Endothelial cell of umbilical vein (primary cell): Measurements from ENCODE around the gene ZNF304. TPM values are rescaled to one million over a fixed set of nuclear protein-coding genes. Genes with fewer than 3 reads are reported as not detected.

Source experiments
- BruUV-seq: library from RNA; stranded (reverse); fragments of 400-500 nt; replicated peaks from 2 replicates; lab custom pipeline; 2021; lab: Mats Ljungman, UMichigan
- CTCF ChIA-PET: fragments of 300-600, 350-600 bp; sonication (Branson Sonifier 250); formaldehyde crosslinking; loops from one replicate; lab custom pipeline; 2021; ENCODE audit warnings: antibody characterized with exemption, inconsistent platforms; lab: Charles Lee
- POLR2A ChIA-PET: fragments of 300-600, 350-600 bp; sonication (Branson Sonifier 250); formaldehyde crosslinking; loops from one replicate; lab custom pipeline; 2021; ENCODE audit warnings: antibody characterized with exemption, inconsistent platforms; lab: Charles Lee
- DNase-seq: peaks from one replicate; pipeline ENCODE4 v3.0.0-alpha.2; 2011; ENCODE audit warnings: low read depth, low spot score
- FAIRE-seq: peaks from 2 replicates; lab custom pipeline; 2011; peaks lifted over from hg19 to GRCh38; lab: Jason Lieb, UNC
- H2AFZ ChIP-seq: 2 replicates; pipeline ENCODE4 v1.6.0; 2012; ENCODE audit warnings: low read depth, low read length, control low read depth, inconsistent platforms
- H3K27ac ChIP-seq: 2 replicates; pipeline ENCODE4 v1.5.1; 2011; ENCODE audit warnings: low read depth, mild to moderate bottlenecking, control low read depth, low read length, moderate library complexity; ENCODE audit not compliant: insufficient read depth
- H3K27me3 ChIP-seq, 2 experiments: 2 replicates each; pipeline versions ENCODE4 v1.6.0 to v1.6.1; 2011; ENCODE audit warnings: low read length in 2 of 2, mixed read lengths in 1 of 2; ENCODE audit not compliant: control insufficient read depth in 2 of 2, insufficient read depth in 2 of 2
- H3K36me3 ChIP-seq, 2 experiments: 2 replicates in 1 of 2; 3 replicates in 1 of 2; pipeline ENCODE4 v1.5.1; 2011; ENCODE audit warnings: low read length in 2 of 2, mild to moderate bottlenecking in 1 of 2, moderate library complexity in 1 of 2; ENCODE audit not compliant: control insufficient read depth in 2 of 2, insufficient read depth in 2 of 2; ENCODE audit errors: extremely low read depth in 1 of 2
- H3K4me1 ChIP-seq: 3 replicates; pipeline ENCODE4 v1.5.1; 2011; ENCODE audit warnings: mild to moderate bottlenecking, low read length; ENCODE audit not compliant: control insufficient read depth, insufficient read depth; ENCODE audit errors: extremely low read depth
- H3K4me2 ChIP-seq: 2 replicates; pipeline ENCODE4 v1.6.1; 2011; ENCODE audit warnings: low read length, control low read depth, mixed read lengths; ENCODE audit not compliant: insufficient read depth
- H3K4me3 ChIP-seq, 3 experiments: fragments of 200-600 bp in 1 of 3; sonication (generic), shearing (Covaris generic) in 1 of 3; replicated peaks in 1 of 3; 2 replicates each; pipeline ENCODE4 v1.5.1; 2011 to 2016; ENCODE audit warnings: control low read depth in 3 of 3, low read length in 3 of 3, mild to moderate bottlenecking in 2 of 3, inconsistent platforms in 1 of 3, low read depth in 1 of 3, moderate library complexity in 1 of 3; ENCODE audit not compliant: insufficient read depth in 1 of 3
- H3K79me2 ChIP-seq: 2 replicates; pipeline ENCODE4 v1.6.0; 2012; ENCODE audit warnings: low read length, inconsistent platforms; ENCODE audit not compliant: control insufficient read depth, insufficient read depth
- H3K9ac ChIP-seq: replicated peaks from 2 replicates; pipeline ENCODE3; 2011; ENCODE audit warnings: low read length, control low read depth; ENCODE audit not compliant: insufficient read depth; ENCODE audit errors: extremely low read depth
- H3K9me1 ChIP-seq: replicated peaks from 3 replicates; pipeline ENCODE4 v1.6.0; 2011; ENCODE audit warnings: mild to moderate bottlenecking, low read length; ENCODE audit not compliant: control insufficient read depth, insufficient read depth; ENCODE audit errors: extremely low read depth
- H3K9me3 ChIP-seq: replicated peaks from 2 replicates; pipeline ENCODE4 v1.5.1; 2012; ENCODE audit warnings: low read length, inconsistent platforms; ENCODE audit not compliant: control insufficient read depth, insufficient read depth
- H4K20me1 ChIP-seq: replicated peaks from 2 replicates; pipeline ENCODE3; 2011; ENCODE audit warnings: mild to moderate bottlenecking, low read length; ENCODE audit not compliant: control insufficient read depth, insufficient read depth; ENCODE audit errors: extremely low read depth
- EZH2 ChIP-seq: IDR thresholded peaks from 2 replicates; pipeline ENCODE4 v1.6.1; 2012; ENCODE audit warnings: borderline replicate concordance, low read depth, mild to moderate bottlenecking, moderate library complexity, low read length, inconsistent platforms; ENCODE audit not compliant: severe bottlenecking
- FOS ChIP-seq: IDR thresholded peaks from 2 replicates; pipeline ENCODE4 v1.6.1; 2011; ENCODE audit warnings: mild to moderate bottlenecking, low read length, moderate library complexity, borderline replicate concordance; ENCODE audit not compliant: insufficient read depth
- GATA2 ChIP-seq: IDR thresholded peaks from 2 replicates; pipeline ENCODE4 v1.7.0; 2011; ENCODE audit warnings: low read depth, mild to moderate bottlenecking, moderate library complexity, mixed read lengths, low read length; ENCODE audit not compliant: insufficient read length, insufficient read depth
- JUN ChIP-seq: IDR thresholded peaks from 2 replicates; pipeline ENCODE4 v1.6.1; 2011; ENCODE audit warnings: borderline replicate concordance, low read depth; ENCODE audit not compliant: insufficient read length, insufficient read depth
- MYC ChIP-seq: IDR thresholded peaks from one replicate; pipeline ENCODE4 v1.6.1; 2011; ENCODE audit warnings: mild to moderate bottlenecking, low read depth, low read length
- POLR2A ChIP-seq: IDR thresholded peaks from 2 replicates; pipeline ENCODE4 v1.6.1; 2012; ENCODE audit warnings: low read depth, mild to moderate bottlenecking, control low read depth, low read length
- POLR2AphosphoS5 ChIP-seq: IDR thresholded peaks from 2 replicates; pipeline ENCODE4 v1.6.1; 2012; ENCODE audit warnings: low read depth, mild to moderate bottlenecking, control low read depth, low read length, moderate library complexity; ENCODE audit not compliant: insufficient read depth
- dilution Hi-C: fragments of 300-500 bp; cut with MboI; formaldehyde crosslinking; loops from one replicate; pipeline ENCODE4 v1.15.0; 2019; ENCODE audit warnings: low sequenced_read_pairs; ENCODE audit not compliant: extremely low pct_ligation_motif_present
- intact Hi-C: fragments of 100-400 bp; cut with micrococcal nuclease; formaldehyde crosslinking; loops from one replicate; pipeline ENCODE4 v1.10.0; 2022
- polyA plus RNA-seq, 4 experiments: library from polyadenylated mRNA; depleted of rRNA in 3 of 4; stranded (reverse) in 3 of 4; unstranded in 1 of 4; fragments of >200 nt; gene quantifications; 2 replicates each; pipeline versions ENCODE4 v1.2.1 to v1.2.3, GENCODE V29; 2011 to 2012; ENCODE audit warnings: missing spikeins in 1 of 4
- total RNA-seq: library from RNA; stranded (reverse); gene quantifications from 2 replicates; pipeline ENCODE4 v1.2.3, GENCODE V29; 2021
- TF ChIP-seq, protein P1 (sequence below), 2 donors: IDR thresholded peaks; 1 replicate in 1 of 2; 2 replicates in 1 of 2; pipeline ENCODE4 v1.5.1; 2011; ENCODE audit warnings: low read length in 2 of 2, mild to moderate bottlenecking in 2 of 2, moderate library complexity in 2 of 2, control low read depth in 1 of 2, inconsistent platforms in 1 of 2, low read depth in 1 of 2; ENCODE audit not compliant: insufficient read depth in 1 of 2; ENCODE audit errors: extremely low read depth in 1 of 2
- TF ChIP-seq, protein P2 (sequence below): IDR thresholded peaks from 2 replicates; pipeline ENCODE4 v1.6.1; 2011; ENCODE audit not compliant: insufficient read depth, insufficient read length

ZNF304 gene
- total and polyA plus RNA-seq, 2 donors (not counting 3 experiments of a cell fraction or from before 2014, with no cell fraction given): 2.5 to 5.3 TPM

DNA sequence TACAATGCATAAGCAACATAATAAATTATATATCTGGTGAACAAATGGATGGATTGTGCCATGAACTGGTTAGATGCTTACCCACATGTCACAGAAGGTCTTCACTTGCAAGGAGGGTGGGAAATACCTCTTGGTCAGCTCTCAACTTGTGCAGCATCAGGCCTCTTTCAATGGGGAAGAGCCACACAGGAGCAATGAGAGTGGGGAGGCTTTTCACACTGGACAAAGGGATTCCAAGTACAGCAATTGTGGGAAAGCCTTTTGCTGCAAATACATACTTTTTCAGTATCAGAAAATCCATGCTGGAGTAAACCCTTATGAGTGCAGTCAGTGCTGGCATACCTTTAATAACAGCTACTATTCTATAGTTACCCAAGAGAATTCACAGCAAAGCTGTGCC is 42.6 kb upstream of the ZNF304 start:
- POLR2A ChIA-PET: no interaction called here
- Histone ChIP-seq H3K9me1 (no peaks in the 10 kb centered on the region), H3K79me2 (no peaks in the 10 kb centered on the region), H4K20me1 (no peaks in the 10 kb centered on the region), H3K9me3 (peaks cover 2% of the 10 kb centered on the region), H2AFZ (no peak overlapping the region), H3K27me3 (no peaks in the 10 kb centered on the region), H3K27ac (no peak overlapping the region), H3K9ac (no peak overlapping the region), H3K4me1 (no peaks in the 10 kb centered on the region), H3K4me2 (no peak overlapping the region), H3K36me3 (no peaks in the 10 kb centered on the region), H3K4me3 (no peak overlapping the region)
- CTCF ChIA-PET: no interaction called here
- TF ChIP-seq JUN: no peak
- TF ChIP-seq GATA2: no peak
- TF ChIP-seq FOS: no peak
- no peak for TF ChIP-seq POLR2AphosphoS5
- TF ChIP-seq, protein P1, sequence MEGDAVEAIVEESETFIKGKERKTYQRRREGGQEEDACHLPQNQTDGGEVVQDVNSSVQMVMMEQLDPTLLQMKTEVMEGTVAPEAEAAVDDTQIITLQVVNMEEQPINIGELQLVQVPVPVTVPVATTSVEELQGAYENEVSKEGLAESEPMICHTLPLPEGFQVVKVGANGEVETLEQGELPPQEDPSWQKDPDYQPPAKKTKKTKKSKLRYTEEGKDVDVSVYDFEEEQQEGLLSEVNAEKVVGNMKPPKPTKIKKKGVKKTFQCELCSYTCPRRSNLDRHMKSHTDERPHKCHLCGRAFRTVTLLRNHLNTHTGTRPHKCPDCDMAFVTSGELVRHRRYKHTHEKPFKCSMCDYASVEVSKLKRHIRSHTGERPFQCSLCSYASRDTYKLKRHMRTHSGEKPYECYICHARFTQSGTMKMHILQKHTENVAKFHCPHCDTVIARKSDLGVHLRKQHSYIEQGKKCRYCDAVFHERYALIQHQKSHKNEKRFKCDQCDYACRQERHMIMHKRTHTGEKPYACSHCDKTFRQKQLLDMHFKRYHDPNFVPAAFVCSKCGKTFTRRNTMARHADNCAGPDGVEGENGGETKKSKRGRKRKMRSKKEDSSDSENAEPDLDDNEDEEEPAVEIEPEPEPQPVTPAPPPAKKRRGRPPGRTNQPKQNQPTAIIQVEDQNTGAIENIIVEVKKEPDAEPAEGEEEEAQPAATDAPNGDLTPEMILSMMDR (IDR thresholded peaks at IDR 0.05; ENCODE audit: extremely low read depth in 1 of 2, insufficient read depth in 1 of 2, low read depth in 1 of 2, low read length in 2 of 2): no peak
- TF ChIP-seq MYC: no peak
- no peak for TF ChIP-seq EZH2
- TF ChIP-seq, protein P2, sequence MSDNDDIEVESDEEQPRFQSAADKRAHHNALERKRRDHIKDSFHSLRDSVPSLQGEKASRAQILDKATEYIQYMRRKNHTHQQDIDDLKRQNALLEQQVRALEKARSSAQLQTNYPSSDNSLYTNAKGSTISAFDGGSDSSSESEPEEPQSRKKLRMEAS: no peak
- TF ChIP-seq POLR2A: no peak
- dilution Hi-C loops (no loop called here), intact Hi-C loops (no loop called here)
- BruUV-seq: no TSS peak
- DNase-seq (no peak), FAIRE-seq (no peak)
